Hepatocyte (in vitro differentiated cells): ENCODE data around the gene SETD5.

Experiments used
- EZH2 ChIP-seq: fragments of 200-600 bp; sonication (generic); IDR thresholded peaks from 2 replicates; pipeline ENCODE4 v1.6.1; 2016; ENCODE audit warnings: antibody characterized with exemption, mild to moderate bottlenecking, borderline replicate concordance
- TF ChIP-seq, protein P1 (sequence below): fragments of 200-600 bp; sonication (generic); IDR thresholded peaks from 2 replicates; pipeline ENCODE4 v1.5.1; 2016; ENCODE audit warnings: antibody characterized with exemption, mild to moderate bottlenecking; ENCODE audit not compliant: poor library complexity

DNA sequence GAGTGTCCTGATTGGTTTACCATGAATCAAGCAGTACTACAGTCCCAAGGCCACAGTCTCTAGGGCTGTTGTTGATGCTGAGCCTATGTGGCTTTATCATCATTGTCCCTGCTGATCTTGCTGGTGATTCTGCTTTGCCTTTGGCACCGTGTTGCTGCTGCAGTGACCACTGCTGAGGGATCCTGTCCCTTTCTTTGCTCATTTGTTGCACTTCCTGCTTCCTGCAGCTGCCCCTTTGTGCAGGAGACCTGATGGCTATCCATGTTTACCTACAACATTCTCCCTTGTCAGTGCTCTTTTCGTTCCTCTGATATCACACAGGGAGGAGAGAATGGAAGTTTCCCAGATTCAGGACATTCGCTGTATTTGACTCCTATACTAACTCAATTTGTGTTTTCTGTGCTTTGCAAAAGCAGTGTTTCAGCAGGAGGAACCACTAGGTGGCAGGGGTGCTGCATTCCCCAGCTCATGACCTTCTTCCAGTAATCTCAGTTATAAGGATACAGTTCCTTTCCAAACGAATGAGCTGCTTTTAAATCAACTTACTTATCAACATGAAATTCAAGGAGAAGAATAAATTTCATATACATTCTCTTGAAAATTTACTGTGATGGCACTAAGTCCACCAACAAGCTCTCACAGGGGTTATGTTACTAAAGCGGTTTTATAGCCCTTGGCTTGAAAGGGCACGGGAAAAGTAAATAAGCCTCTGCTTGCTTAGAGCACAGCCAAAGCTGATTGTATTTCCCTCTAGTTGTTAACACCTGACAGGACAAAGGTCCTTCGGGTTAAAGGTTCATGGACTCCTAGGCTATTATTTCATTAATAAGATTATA, 44.3 kb upstream of the SETD5 start:
- TF ChIP-seq EZH2 = no peak
- TF ChIP-seq, protein P1, sequence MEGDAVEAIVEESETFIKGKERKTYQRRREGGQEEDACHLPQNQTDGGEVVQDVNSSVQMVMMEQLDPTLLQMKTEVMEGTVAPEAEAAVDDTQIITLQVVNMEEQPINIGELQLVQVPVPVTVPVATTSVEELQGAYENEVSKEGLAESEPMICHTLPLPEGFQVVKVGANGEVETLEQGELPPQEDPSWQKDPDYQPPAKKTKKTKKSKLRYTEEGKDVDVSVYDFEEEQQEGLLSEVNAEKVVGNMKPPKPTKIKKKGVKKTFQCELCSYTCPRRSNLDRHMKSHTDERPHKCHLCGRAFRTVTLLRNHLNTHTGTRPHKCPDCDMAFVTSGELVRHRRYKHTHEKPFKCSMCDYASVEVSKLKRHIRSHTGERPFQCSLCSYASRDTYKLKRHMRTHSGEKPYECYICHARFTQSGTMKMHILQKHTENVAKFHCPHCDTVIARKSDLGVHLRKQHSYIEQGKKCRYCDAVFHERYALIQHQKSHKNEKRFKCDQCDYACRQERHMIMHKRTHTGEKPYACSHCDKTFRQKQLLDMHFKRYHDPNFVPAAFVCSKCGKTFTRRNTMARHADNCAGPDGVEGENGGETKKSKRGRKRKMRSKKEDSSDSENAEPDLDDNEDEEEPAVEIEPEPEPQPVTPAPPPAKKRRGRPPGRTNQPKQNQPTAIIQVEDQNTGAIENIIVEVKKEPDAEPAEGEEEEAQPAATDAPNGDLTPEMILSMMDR = peak; percentile 83
